Stimulated activated CD8-positive, alpha-beta memory T cell treated with anti-CD3 and anti-CD28 coated beads, Interleukin-4, amount 100 ng/mL, for 4 hours (primary cell): ENCODE results near the gene MYH15.

Experiments used
- DNase-seq, 2 donors: peaks; one replicate each; pipeline ENCODE4 v3.0.0-alpha.2; 2020; ENCODE audit warnings: low read depth in 2 of 2, low spot score in 1 of 2

The MYH15 gene

DNA sequence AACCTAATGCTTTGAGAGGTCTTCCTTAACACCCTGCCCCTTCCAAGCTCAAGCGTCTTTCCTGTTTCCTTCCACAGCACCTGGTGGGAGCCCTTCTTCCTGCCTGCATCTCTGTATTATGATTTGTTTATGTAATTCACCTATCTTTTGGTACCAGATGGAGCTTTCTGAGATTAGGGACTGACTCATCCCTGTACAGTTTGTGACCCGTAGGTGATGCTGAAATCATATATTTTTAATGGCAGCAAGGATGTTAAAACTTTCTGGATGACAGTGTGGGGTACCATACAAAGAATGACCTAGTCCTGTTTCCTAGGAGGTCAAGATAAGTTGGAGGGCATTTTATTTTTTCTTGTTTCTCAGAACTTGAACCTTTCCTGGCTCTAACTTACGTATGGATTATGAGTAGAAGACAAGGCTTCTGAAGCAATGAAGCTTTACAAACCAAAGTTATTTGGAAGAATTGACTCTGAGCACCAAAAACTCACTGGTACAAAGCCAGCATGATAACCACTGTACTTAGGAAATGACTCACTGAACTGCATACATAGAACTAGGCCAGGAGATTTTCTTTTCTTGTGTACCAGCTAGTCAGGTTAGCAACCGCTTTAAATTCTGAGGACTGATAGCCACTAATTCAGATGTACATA is 167.4 kb downstream of the MYH15 start:
- no peak for DNase-seq

DNA sequence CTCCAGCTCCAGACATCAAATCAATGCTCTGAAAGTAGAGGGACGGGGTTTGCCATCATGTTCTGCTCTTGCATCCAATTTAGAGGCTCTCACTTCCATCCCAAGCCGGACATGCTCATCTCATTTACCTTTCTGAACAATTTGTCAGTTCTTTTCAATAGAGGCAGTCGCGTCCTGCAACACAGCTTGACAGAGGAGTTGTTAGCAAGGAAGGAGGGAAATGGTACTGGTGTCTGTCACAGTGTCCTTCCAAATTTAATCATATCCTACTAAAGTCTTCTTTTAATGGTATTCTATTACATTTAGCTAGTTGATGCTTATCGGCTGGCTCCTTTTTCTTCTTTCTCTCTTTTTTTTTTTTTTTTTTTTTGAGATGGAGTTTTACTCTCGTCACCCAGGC is 168.5 kb downstream of the MYH15 start:
- DNase-seq = no peak

DNA sequence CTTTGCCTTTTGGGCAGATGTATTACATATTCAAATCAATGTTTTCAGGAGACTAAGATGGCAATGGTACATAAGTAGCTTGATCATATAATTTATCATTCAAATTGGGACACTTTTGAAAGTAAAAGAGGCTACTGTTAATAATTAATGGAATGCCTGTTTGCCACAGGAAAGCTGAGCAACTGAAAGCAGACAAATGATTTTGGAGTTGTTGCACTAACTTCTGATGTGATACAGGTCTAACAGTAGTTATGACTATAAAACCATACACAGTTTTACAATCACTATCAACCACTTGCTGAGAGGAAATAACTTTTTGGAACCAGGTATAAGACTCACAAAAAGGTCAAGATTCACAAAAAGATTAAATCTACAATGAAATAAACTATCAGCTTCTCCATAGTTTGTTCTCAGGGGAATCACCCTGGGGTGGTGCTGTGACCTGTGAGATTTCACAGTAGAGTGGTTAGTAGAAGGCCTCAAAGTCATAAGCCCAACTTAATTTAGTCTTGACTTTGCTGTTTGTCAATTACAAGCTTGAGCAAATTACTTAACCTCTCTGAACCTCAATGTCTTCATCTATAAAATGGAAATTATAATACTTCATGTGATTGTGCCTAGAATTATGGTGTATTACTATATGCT is 171.4 kb downstream of the MYH15 start:
- DNase-seq = no peak

DNA sequence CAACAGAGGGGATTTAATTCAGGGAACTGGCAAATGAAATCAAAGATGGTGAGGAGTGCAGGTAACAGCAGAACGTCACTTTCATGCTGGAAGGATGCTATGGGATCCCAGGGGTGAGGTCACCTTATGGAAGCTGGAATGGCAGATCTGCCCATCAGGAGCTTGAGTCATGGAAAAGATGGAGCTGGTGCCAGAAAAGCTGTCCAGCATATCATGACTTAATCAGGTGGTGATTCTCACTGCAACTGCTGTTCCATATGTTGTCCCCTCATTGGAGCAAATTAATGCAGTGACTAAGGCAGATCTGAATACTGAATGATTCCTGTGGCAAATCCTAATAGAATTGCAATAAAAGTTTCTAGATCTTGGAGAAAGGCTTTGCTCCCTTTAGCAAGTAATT is 175.7 kb downstream of the MYH15 start:
- DNase-seq = no peak

DNA sequence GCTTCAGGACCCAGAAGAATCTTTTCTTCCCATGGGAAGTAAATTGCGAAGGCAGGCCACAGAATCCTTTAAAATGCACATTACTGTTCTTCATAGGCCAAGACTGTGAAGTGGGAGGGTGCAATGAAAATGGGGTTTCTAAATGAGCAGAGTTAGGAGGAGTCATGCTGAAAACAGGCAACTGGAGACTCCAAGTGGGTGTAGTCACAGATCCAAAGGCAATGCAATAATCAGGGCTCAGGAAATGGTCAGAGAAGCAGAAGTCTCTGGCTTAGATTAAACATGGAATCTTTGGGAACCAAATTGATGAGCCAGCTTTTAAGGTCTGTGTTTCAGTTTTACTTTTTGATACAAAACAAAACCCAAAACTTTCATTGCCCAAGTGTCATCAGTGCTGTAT is 176.4 kb downstream of the MYH15 start:
- DNase-seq = no peak

DNA sequence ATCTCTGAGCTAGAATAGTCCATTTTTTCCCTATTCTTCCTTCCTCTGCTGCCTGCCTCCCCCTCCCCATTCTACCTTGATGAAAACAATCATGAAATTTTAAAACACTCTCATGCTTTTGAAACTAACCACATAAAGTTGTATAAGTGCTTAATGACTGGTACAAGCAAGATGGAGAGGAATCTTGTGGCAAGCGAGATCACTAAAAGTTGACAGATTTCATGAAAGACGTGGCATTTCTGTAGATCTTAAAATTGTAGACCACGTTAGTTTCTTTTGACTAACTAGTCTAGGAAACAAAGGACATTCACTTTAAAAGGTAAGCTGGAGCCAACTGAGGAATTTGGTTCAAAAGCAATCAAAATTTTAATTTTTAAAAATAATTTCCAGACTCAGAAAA is 178.6 kb downstream of the MYH15 start:
- no peak for DNase-seq
